Subcutaneous abdominal adipose tissue (tissue), 5 donors: ENCODE measurements around the gene FGFR2.

Source experiments
- H3K27ac ChIP-seq: one replicate; pipeline ENCODE4 v1.7.0; 2013; ENCODE audit warnings: low read depth, mild to moderate bottlenecking, inconsistent platforms, low read length, moderate library complexity
- H3K27me3 ChIP-seq, 5 donors: one replicate each; pipeline ENCODE4 v1.7.0; 2013; ENCODE audit warnings: low read length in 5 of 5, inconsistent platforms in 1 of 5; ENCODE audit not compliant: control insufficient read depth in 5 of 5, insufficient read depth in 4 of 5
- H3K36me3 ChIP-seq, 5 donors: one replicate each; pipeline ENCODE4 v1.7.0; 2013; ENCODE audit warnings: low read length in 5 of 5; ENCODE audit not compliant: control insufficient read depth in 5 of 5, insufficient read depth in 5 of 5
- H3K4me1 ChIP-seq, 5 donors: one replicate each; pipeline ENCODE4 v1.7.0; 2013; ENCODE audit warnings: low read length in 5 of 5, mild to moderate bottlenecking in 3 of 5, moderate library complexity in 1 of 5; ENCODE audit not compliant: control insufficient read depth in 5 of 5, insufficient read depth in 5 of 5
- H3K4me3 ChIP-seq, 5 donors: one replicate each; pipeline ENCODE4 v1.7.0; 2013; ENCODE audit warnings: low read length in 5 of 5, low read depth in 1 of 5
- H3K9ac ChIP-seq, 5 donors: one replicate each; pipeline ENCODE4 v1.7.0; 2013; ENCODE audit warnings: low read length in 5 of 5, mild to moderate bottlenecking in 4 of 5, moderate library complexity in 3 of 5
- H3K9me3 ChIP-seq, 5 donors: one replicate each; pipeline ENCODE4 v1.7.0; 2013; ENCODE audit warnings: low read length in 5 of 5; ENCODE audit not compliant: control insufficient read depth in 5 of 5
- donor health status: healthy.
- donor health status: healthy.
- donor health status: healthy.
- donor health status: healthy.
- donor health status: healthy.

FGFR2 gene

GRCh38 chr10:121577568-121577967 lies 20.7 kb downstream of the FGFR2 start:
- H3K4me1 ChIP-seq: peaks cover 0 to 3% (median 0%) of the 10 kb centered on the region in 5 donors
- H3K4me3 ChIP-seq: no peak overlapping the region
- peaks cover 0 to 4% (median 0%) of the 10 kb centered on the region in 5 donors for H3K27me3 ChIP-seq
- no peak overlapping the region for H3K27ac ChIP-seq
- H3K9ac ChIP-seq: no peak overlapping the region
- no peaks in the 10 kb centered on the region for H3K36me3 ChIP-seq
- H3K9me3 ChIP-seq: no peaks in the 10 kb centered on the region

- no peak overlapping the region for H3K9ac ChIP-seq
- no peak overlapping the region for H3K27ac ChIP-seq
- no peak overlapping the region for H3K4me3 ChIP-seq
- no peaks in the 10 kb centered on the region for H3K36me3 ChIP-seq
- peaks cover 0 to 4% (median 0%) of the 10 kb centered on the region in 5 donors for H3K27me3 ChIP-seq
- no peaks in the 10 kb centered on the region for H3K4me1 ChIP-seq
- no peaks in the 10 kb centered on the region for H3K9me3 ChIP-seq
These were observed 22.1 kb downstream of the FGFR2 start for GRCh38 chr10:121576139-121576538.

- H3K4me3 ChIP-seq: no peak overlapping the region
- no peak overlapping the region for H3K27ac ChIP-seq
- peaks cover 0 to 3% (median 0%) of the 10 kb centered on the region in 5 donors for H3K4me1 ChIP-seq
- peaks cover 0 to 4% (median 0%) of the 10 kb centered on the region in 5 donors for H3K27me3 ChIP-seq
- no peak overlapping the region for H3K9ac ChIP-seq
- no peaks in the 10 kb centered on the region for H3K36me3 ChIP-seq
- no peaks in the 10 kb centered on the region for H3K9me3 ChIP-seq
These were observed 23.6 kb downstream of the FGFR2 start for GRCh38 chr10:121574519-121575166.

- no peaks in the 10 kb centered on the region for H3K9me3 ChIP-seq
- peaks cover 0 to 4% (median 0%) of the 10 kb centered on the region in 5 donors for H3K27me3 ChIP-seq
- no peak overlapping the region for H3K27ac ChIP-seq
- H3K4me3 ChIP-seq: no peak overlapping the region
- no peak overlapping the region for H3K9ac ChIP-seq
- H3K36me3 ChIP-seq: no peaks in the 10 kb centered on the region
- H3K4me1 ChIP-seq: peaks cover 0 to 3% (median 0%) of the 10 kb centered on the region in 5 donors
These were observed 24.7 kb downstream of the FGFR2 start for GRCh38 chr10:121573538-121573941.

- H3K36me3 ChIP-seq: no peaks in the 10 kb centered on the region
- peaks cover 0 to 4% (median 0%) of the 10 kb centered on the region in 5 donors for H3K27me3 ChIP-seq
- H3K4me3 ChIP-seq: no peak overlapping the region
- H3K9ac ChIP-seq: no peak overlapping the region
- H3K27ac ChIP-seq: no peak overlapping the region
- peaks cover 0 to 5% (median 0%) of the 10 kb centered on the region in 5 donors for H3K4me1 ChIP-seq
- H3K9me3 ChIP-seq: no peaks in the 10 kb centered on the region
These were observed 25.2 kb downstream of the FGFR2 start for GRCh38 chr10:121572859-121573537.

GRCh38 chr10:121570315-121570714 lies 27.9 kb downstream of the FGFR2 start:
- peaks cover 0 to 14% (median 0%) of the 10 kb centered on the region in 5 donors for H3K4me1 ChIP-seq
- H3K9ac ChIP-seq: no peak overlapping the region
- H3K36me3 ChIP-seq: no peaks in the 10 kb centered on the region
- H3K27me3 ChIP-seq: peaks cover 0 to 4% (median 0%) of the 10 kb centered on the region in 5 donors
- H3K27ac ChIP-seq: no peak overlapping the region
- no peak overlapping the region for H3K4me3 ChIP-seq
- H3K9me3 ChIP-seq: no peaks in the 10 kb centered on the region

GRCh38 chr10:121568275-121568674 lies 30.0 kb downstream of the FGFR2 start:
- H3K9ac ChIP-seq: no peak overlapping the region
- no peaks in the 10 kb centered on the region for H3K9me3 ChIP-seq
- H3K4me3 ChIP-seq: no peak overlapping the region
- no peak overlapping the region for H3K27ac ChIP-seq
- no peaks in the 10 kb centered on the region for H3K36me3 ChIP-seq
- H3K4me1 ChIP-seq: peaks cover 0 to 14% (median 0%) of the 10 kb centered on the region in 5 donors
- no peaks in the 10 kb centered on the region for H3K27me3 ChIP-seq

- Histone ChIP-seq H3K27me3 (no peaks in the 10 kb centered on the region), H3K4me3 (no peak overlapping the region), H3K36me3 (no peaks in the 10 kb centered on the region), H3K9me3 (no peaks in the 10 kb centered on the region), H3K4me1 (peaks cover 0 to 14% (median 0%) of the 10 kb centered on the region in 5 donors), H3K27ac (no peak overlapping the region), H3K9ac (no peak overlapping the region)
These were observed 30.7 kb downstream of the FGFR2 start for GRCh38 chr10:121567569-121567968.

- Histone ChIP-seq H3K4me3 (no peak overlapping the region), H3K4me1 (peaks cover 0 to 14% (median 0%) of the 10 kb centered on the region in 5 donors), H3K36me3 (no peaks in the 10 kb centered on the region), H3K9me3 (no peaks in the 10 kb centered on the region), H3K27ac (no peak overlapping the region), H3K9ac (no peak overlapping the region), H3K27me3 (no peaks in the 10 kb centered on the region)
These were observed 31.5 kb downstream of the FGFR2 start for GRCh38 chr10:121566755-121567154.

- H3K9ac ChIP-seq: no peak overlapping the region
- H3K27ac ChIP-seq: no peak overlapping the region
- H3K4me1 ChIP-seq: no peaks in the 10 kb centered on the region
- no peaks in the 10 kb centered on the region for H3K36me3 ChIP-seq
- H3K4me3 ChIP-seq: no peak overlapping the region
- H3K27me3 ChIP-seq: no peaks in the 10 kb centered on the region
- H3K9me3 ChIP-seq: no peaks in the 10 kb centered on the region
These were observed 38.8 kb downstream of the FGFR2 start for GRCh38 chr10:121559326-121560026.
